ENCODE data around the gene ATRN.

ATRN gene

DNA sequence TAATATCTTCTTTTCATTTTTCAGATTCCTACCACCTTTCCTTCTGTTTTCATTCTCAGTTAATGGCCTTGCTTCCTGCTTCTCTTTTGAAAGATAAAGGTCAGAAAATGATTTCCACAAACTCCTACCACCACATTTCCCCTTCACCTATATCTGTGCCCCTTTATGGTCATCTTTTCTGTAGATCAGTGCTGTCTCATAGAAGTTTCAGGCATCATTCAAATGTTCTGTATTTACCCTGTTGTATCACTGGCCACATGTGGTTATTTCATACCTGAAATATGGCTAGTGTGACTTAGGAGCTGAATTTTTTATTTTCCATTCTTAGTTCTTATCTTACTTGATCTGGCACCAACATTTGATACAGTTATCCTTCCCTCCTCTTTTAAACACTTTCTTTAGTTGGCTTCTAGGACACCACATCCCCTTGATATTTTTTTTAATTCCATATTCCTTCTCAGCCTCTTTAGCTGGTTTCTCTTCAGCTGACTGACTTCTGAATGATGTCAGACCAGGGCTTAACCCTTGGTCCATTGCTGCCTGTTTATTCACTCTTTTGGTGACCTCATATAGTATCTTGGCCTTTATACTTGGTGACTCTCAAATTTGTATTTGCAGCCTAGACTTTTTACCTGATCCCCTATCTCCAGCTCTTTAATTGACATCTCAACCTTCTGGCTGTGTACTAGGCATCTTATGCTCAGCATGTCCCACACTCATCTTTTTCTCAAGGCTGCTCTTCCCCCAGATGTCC lies 81.0 kb downstream of the ATRN start:
- no peaks in the 10 kb centered on the region for H3K4me1 ChIP-seq (ENCODE audit: insufficient read depth, low read length)
- H3K27me3 ChIP-seq (ENCODE audit: insufficient read depth, low read length, poor library complexity): no peaks in the 10 kb centered on the region
- no peak for DNase-seq
- no peaks in the 10 kb centered on the region for H4K20me1 ChIP-seq (ENCODE audit: insufficient read depth, low read length)
- H3K4me3 ChIP-seq (ENCODE audit: low read depth in 1 of 2, low read length in 2 of 2): no peak overlapping the region
- H2AFZ ChIP-seq (ENCODE audit: low read depth, low read length): no peak overlapping the region
- H3K79me2 ChIP-seq (ENCODE audit: insufficient read depth, low read length): no peaks in the 10 kb centered on the region
- no peak overlapping the region for H3K9ac ChIP-seq (ENCODE audit: low read depth, low read length)
- TF ChIP-seq, protein P1, sequence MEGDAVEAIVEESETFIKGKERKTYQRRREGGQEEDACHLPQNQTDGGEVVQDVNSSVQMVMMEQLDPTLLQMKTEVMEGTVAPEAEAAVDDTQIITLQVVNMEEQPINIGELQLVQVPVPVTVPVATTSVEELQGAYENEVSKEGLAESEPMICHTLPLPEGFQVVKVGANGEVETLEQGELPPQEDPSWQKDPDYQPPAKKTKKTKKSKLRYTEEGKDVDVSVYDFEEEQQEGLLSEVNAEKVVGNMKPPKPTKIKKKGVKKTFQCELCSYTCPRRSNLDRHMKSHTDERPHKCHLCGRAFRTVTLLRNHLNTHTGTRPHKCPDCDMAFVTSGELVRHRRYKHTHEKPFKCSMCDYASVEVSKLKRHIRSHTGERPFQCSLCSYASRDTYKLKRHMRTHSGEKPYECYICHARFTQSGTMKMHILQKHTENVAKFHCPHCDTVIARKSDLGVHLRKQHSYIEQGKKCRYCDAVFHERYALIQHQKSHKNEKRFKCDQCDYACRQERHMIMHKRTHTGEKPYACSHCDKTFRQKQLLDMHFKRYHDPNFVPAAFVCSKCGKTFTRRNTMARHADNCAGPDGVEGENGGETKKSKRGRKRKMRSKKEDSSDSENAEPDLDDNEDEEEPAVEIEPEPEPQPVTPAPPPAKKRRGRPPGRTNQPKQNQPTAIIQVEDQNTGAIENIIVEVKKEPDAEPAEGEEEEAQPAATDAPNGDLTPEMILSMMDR (IDR thresholded peaks at IDR 0.05; ENCODE audit: borderline replicate concordance, extremely low read depth, low read length, poor library complexity, severe bottlenecking): no peak
- TF ChIP-seq EZH2 (IDR thresholded peaks at IDR 0.05; ENCODE audit: borderline replicate concordance, low read depth, low read length, severe bottlenecking): no peak
- no peaks in the 10 kb centered on the region for H3K9me3 ChIP-seq (ENCODE audit: insufficient read depth, low read length, severe bottlenecking)
- no peak for ATAC-seq (ENCODE audit: insufficient read depth, low read depth)
- H3K4me2 ChIP-seq (ENCODE audit: insufficient read depth, low read length): no peak overlapping the region
- H3K36me3 ChIP-seq (ENCODE audit: insufficient read depth, low read length): no peaks in the 10 kb centered on the region; the same call in 1 of the 2 replicates
- no peak overlapping the region for H3K27ac ChIP-seq (ENCODE audit: low read length)

DNA sequence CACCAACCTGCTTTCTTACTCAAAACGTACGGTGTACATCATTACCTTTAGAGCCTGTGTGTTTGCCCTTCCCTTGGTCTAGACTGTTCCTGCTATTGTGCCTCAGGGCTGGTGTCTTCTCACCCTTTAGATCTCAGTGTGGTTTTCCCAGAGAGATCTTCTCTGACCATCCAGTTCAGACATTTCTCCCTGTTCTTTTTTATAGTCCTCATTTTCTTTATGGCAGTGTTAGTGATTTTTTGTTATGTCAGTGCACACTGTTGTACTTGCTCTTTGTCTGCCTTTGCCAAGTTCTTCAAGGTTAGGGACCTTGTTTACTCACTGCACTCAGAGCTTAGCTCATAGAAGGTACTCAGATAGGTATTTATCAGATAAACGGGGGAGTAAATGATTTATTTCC lies 82.8 kb downstream of the ATRN start:
- Histone ChIP-seq H4K20me1 (ENCODE audit: insufficient read depth, low read length) (no peaks in the 10 kb centered on the region), H3K79me2 (ENCODE audit: insufficient read depth, low read length) (no peaks in the 10 kb centered on the region), H3K4me1 (ENCODE audit: insufficient read depth, low read length) (no peaks in the 10 kb centered on the region), H2AFZ (ENCODE audit: low read depth, low read length) (no peak overlapping the region), H3K36me3 (ENCODE audit: insufficient read depth, low read length) (no peaks in the 10 kb centered on the region; the same call in 1 of the 2 replicates), H3K4me3 (ENCODE audit: low read depth in 1 of 2, low read length in 2 of 2) (no peak overlapping the region), H3K9ac (ENCODE audit: low read depth, low read length) (no peak overlapping the region), H3K27ac (ENCODE audit: low read length) (no peak overlapping the region), H3K9me3 (ENCODE audit: insufficient read depth, low read length, severe bottlenecking) (no peaks in the 10 kb centered on the region), H3K4me2 (ENCODE audit: insufficient read depth, low read length) (no peak overlapping the region), H3K27me3 (ENCODE audit: insufficient read depth, low read length, poor library complexity) (no peaks in the 10 kb centered on the region)
- DNase-seq (no peak), ATAC-seq (ENCODE audit: insufficient read depth, low read depth) (no peak)
- TF ChIP-seq EZH2 (IDR thresholded peaks at IDR 0.05; ENCODE audit: borderline replicate concordance, low read depth, low read length, severe bottlenecking): no peak
- TF ChIP-seq, protein P1 (IDR thresholded peaks at IDR 0.05; ENCODE audit: borderline replicate concordance, extremely low read depth, low read length, poor library complexity, severe bottlenecking): no peak

DNA sequence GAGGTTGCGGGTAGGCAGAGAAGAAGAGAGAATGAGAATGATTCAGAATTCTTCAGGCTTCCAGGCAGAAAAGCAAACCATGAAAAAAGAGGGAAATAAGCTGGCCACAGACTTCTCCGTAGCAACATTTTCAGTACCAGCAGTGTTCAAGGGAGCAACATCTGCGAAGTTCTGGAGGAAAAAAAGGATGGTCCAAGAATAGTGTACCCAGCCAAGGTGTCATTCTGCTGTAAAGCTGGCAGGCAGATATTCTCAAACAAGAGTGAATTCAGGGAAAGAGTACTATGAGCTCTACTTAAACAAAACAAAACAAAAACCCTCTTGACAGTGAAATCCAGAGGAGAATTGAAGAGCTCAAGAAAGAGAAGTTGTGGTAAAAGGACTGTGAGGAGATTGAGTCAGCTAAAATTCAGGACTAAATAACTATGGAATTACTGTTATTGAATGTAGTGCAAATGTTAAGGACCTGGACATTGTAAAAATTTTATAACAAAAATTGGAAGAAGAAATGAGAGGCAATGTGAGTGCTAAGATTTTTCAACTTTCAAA lies 86.5 kb downstream of the ATRN start:
- Histone ChIP-seq H3K9me3 (ENCODE audit: insufficient read depth, low read length, severe bottlenecking) (no peaks in the 10 kb centered on the region), H3K4me3 (ENCODE audit: low read depth in 1 of 2, low read length in 2 of 2) (no peak overlapping the region), H3K27me3 (ENCODE audit: insufficient read depth, low read length, poor library complexity) (no peaks in the 10 kb centered on the region), H3K9ac (ENCODE audit: low read depth, low read length) (no peak overlapping the region), H3K36me3 (ENCODE audit: insufficient read depth, low read length) (no peaks in the 10 kb centered on the region), H3K4me1 (ENCODE audit: insufficient read depth, low read length) (no peaks in the 10 kb centered on the region), H2AFZ (ENCODE audit: low read depth, low read length) (no peak overlapping the region), H3K27ac (ENCODE audit: low read length) (no peak overlapping the region), H3K4me2 (ENCODE audit: insufficient read depth, low read length) (no peak overlapping the region), H3K79me2 (ENCODE audit: insufficient read depth, low read length) (no peaks in the 10 kb centered on the region), H4K20me1 (ENCODE audit: insufficient read depth, low read length) (no peaks in the 10 kb centered on the region)
- no peak for TF ChIP-seq EZH2 (IDR thresholded peaks at IDR 0.05; ENCODE audit: borderline replicate concordance, low read depth, low read length, severe bottlenecking)
- TF ChIP-seq, protein P1 (IDR thresholded peaks at IDR 0.05; ENCODE audit: borderline replicate concordance, extremely low read depth, low read length, poor library complexity, severe bottlenecking): no peak
- DNase-seq (no peak), ATAC-seq (ENCODE audit: insufficient read depth, low read depth) (no peak)
